DMS 273 treated with DMSO at 0.1 percent for 48 hours (cell line): Measurements from ENCODE around the gene PARP8.
"Not testable (repeated sequence)": the region's sequence is repeated elsewhere in the genome, so short reads cannot be mapped to it uniquely, and the experiment has no call there.

ENCODE experiments used
- DNase-seq: peaks from one replicate; lab custom pipeline; 2025; lab: John Stamatoyannopoulos, UW

Gene PARP8

DNA sequence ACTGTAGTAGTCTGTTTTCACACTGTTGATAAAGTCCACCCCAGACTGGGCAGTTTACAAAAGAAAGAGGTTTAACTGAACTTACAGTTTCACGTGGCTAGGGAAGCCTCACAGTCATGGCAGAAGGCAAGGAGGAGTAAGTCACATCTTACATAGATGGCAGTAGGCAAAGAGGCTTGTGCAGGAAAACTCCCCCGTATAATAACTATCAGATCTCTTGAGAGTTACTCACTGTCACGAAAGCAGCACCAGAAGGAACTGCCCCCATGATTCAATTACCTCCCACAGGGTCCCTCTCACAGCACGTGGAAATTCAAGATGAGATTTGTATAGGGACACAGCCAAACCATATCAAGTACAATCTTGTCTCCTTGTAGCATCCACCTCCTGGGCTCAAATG, 21.1 kb downstream of the PARP8 start:
- DNase-seq: no peak

GRCh38 chr5:50691399-50692016, 25.1 kb downstream of the PARP8 start:
- no peak for DNase-seq

GRCh38 chr5:50694027-50694590, 27.7 kb downstream of the PARP8 start:
- DNase-seq: no peak

GRCh38 chr5:50694626-50695025, 28.2 kb downstream of the PARP8 start:
- not testable (repeated sequence) for DNase-seq

DNA sequence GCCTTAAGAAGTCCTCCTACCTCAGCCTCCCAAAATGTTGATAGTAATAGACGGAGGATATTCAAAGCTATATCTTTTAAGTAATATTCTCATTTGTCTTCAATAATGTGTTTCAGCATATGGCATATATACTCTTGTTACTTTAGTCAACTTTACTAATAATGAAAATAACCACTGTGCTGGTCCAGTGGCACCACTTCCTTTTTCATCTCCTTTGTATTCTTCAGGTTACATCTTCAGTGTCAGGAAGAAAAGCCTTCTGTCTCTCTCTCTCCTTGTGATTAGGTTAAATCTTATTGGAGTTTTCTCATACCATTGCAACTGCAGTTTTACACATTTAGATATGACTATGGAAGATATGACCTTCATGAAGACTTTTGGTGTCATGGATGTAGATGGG, 31.3 kb downstream of the PARP8 start:
- DNase-seq: no peak

- DNase-seq: no peak
Measured at GRCh38 chr5:50699737-50700136, 33.3 kb downstream of the PARP8 start.

GRCh38 chr5:50700706-50701105, 34.3 kb downstream of the PARP8 start:
- DNase-seq: no peak

- no peak for DNase-seq
Measured at GRCh38 chr5:50702615-50703366, 36.4 kb downstream of the PARP8 start.

GRCh38 chr5:50703367-50703666, 36.9 kb downstream of the PARP8 start:
- DNase-seq: no peak

- DNase-seq: no peak
Measured at GRCh38 chr5:50704730-50705129, 38.3 kb downstream of the PARP8 start.

- DNase-seq: no peak
Measured at GRCh38 chr5:50709471-50709870, 43.0 kb downstream of the PARP8 start.

- DNase-seq: no peak
Measured at GRCh38 chr5:50710838-50711237, 44.4 kb downstream of the PARP8 start.

GRCh38 chr5:50711280-50711679, 44.8 kb downstream of the PARP8 start:
- no peak for DNase-seq

DNA sequence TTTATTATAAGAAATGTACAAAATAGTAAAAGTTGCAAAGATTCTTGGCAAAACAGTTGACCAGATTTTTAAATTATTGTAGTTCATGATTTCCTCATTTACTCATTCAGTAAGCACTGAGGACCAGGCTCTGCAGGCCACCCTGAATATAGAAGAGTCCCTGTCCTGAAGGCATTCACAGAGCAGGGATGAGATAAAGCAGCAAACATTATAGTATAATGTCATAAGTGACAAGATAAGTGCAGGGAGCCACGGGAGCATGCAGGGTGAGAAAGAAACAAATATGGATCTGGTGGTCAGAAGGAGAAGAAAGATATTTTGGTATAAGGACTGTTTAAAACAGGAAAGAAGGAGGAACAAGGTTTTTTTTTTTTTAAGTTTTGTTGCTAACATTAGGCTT, 46.0 kb downstream of the PARP8 start:
- DNase-seq: no peak

- DNase-seq: no peak
Measured at GRCh38 chr5:50715001-50715400, 48.6 kb downstream of the PARP8 start.

DNA sequence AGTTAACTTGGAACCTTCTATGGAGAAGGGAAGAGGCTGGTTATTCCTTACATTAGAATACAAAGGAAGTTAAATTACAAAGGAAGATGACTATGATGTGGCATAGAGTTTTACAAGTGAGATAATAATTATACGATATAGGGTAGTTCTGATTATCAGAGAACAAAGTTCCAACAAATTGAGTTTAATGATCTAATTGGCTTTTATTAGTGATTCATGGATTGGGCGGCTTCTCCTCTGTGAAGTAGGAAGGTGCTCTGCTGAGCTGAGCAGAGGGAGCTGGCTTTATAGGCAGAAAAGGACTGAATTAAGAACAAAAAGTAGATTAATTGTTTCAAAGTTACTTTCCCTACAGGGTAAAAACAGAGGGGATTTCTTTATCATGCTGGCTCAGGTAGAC, 49.7 kb downstream of the PARP8 start:
- no peak for DNase-seq

DNA sequence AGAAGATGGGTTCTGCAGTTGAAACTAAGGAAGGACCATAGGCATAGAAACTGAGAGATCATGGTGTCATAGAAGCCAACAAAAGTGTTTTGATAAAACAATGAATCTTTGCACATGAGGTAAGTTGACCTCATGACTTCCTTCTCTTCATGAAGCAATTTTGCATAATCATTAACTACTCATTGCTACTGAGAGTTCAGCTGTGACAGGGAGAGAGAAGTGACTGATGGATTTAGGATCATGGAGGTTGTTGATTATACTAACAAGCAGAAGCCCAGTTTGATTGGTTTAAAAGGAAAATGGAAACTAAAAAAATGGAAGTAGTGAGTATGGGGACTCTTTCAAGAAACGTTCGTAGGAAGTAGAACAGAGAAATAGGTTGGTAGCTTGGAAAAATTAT, 51.2 kb downstream of the PARP8 start:
- no peak for DNase-seq

DNA sequence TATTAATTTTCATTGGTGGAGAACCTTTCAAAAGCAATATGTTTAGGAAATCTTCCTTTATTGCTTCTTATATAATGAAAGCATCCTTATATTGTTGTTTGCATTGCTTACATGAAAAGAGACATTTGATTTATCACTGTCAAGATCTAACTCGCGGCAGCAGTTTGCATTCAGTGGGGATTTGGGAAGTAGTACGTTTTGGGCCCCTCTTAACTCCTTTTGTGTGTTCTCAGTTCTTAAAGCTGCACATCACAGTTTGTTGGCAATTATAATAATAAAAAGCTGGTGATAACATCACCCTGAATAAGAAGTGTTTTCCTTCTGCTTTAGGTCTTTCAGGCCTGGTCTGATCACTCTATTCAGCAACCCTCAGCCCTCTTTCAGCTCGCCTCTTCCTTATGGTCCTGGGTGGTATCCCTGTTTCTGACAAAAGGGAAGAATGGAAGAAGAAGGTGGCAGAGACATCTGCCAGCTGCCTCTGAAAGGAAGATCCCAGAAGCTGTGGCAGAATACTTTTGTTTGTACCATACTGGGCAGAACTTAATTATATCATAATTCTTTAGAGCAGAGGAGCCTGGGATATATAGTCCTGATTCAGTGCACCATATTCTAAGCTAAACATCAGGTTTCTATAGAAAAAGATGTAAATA, 53.7 kb downstream of the PARP8 start:
- DNase-seq: no peak

DNA sequence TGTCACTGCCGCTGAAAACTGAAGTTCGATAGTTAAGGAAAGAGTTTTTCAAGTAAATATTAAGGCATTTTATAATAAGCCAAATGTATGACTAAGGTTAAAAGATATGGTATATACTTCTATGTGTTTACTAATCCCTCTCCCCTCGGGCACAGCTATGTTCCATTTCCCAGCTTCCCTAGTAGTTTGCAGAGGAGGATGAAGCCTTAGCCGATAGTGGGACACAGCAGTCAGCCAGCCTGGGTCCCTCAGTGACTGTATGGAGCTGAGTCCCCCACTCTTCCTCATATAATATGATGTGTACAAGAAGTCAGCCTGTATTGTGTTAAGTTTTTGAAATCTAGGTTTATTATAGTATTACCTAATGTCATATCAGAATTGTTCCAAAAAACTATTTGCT, 55.8 kb downstream of the PARP8 start:
- DNase-seq: no peak

GRCh38 chr5:50724262-50724661, 57.8 kb downstream of the PARP8 start:
- DNase-seq: no peak

- DNase-seq: no peak
Measured at GRCh38 chr5:50725800-50726474, 59.5 kb downstream of the PARP8 start.

DNA sequence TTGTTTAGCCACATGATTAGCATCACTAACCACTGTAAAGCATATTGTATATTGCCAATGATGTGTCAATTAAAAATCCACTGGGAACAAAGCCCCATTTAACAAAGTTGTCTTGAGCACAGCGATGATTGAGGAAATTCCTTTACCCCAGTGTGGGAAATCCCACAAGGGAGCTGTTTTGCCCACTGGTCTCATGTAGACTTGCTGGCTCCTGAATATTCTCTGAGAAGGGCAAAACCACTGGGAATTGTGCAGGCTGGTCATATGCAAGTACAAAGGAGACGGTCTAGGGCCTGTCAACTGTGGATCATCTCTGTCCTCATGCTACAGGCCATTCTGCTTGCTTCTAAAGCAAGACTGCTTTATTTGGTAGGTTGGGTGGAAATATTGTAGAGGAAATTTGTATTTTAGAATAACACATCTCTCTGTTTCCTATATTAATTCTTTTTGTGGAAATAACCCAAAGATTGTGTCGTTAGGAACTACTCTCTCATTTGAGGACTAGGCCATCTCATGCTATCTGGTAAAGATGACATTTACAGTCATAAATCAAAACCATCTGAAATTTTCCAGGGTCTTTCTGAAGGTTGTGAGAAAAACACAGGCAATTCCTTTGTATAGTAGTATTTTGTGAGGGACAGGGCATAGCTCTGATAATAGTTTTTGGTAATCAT, 60.2 kb downstream of the PARP8 start:
- DNase-seq: no peak
